Adrenal gland (tissue), 12 donors: ENCODE data around the gene CEP70. TPM values are rescaled to one million over a fixed set of nuclear protein-coding genes. Genes with fewer than 3 reads are reported as not detected.

Experiments used
- DNase-seq, 7 donors: peaks; one replicate each; pipeline ENCODE4 v3.0.0-alpha.2; 2019 to 2020
- H3K27ac ChIP-seq, 5 donors: fragments of 200-600 bp; sonication (generic) in 4 of 5; 1 replicate in 3 of 5; 2 replicates in 2 of 5; pipeline versions ENCODE4 v1.5.1 to v1.8.0; 2016 to 2020; ENCODE audit warnings: mild to moderate bottlenecking in 1 of 5
- H3K27me3 ChIP-seq: fragments of 200-600 bp; 2 replicates; pipeline ENCODE4 v1.8.0; 2021
- H3K36me3 ChIP-seq, 2 donors: fragments of 200-600 bp; replicated peaks in 1 of 2; 1 replicate in 1 of 2; 2 replicates in 1 of 2; pipeline versions ENCODE4 v1.5.1 to v1.8.0; 2018 to 2022
- H3K4me1 ChIP-seq, 2 donors: fragments of 200-600 bp; replicated peaks in 1 of 2; 1 replicate in 1 of 2; 2 replicates in 1 of 2; pipeline versions ENCODE4 v1.5.1 to v1.8.0; 2018 to 2021
- H3K4me3 ChIP-seq, 4 donors: fragments of 200-600 bp; sonication (generic) in 3 of 4; one replicate each; pipeline ENCODE4 v1.5.1; 2016 to 2018
- H3K9me3 ChIP-seq, 3 donors: fragments of 200-600 bp; sonication (generic) in 1 of 3; replicated peaks in 1 of 3; 1 replicate in 2 of 3; 2 replicates in 1 of 3; pipeline versions ENCODE4 v1.5.1 to v1.8.0; 2016 to 2021
- POLR2A ChIP-seq, 2 donors: fragments of 450-650 bp; IDR thresholded peaks; one replicate each; pipeline ENCODE4 v1.6.1; 2017; ENCODE audit warnings: antibody characterized with exemption in 2 of 2, mild to moderate bottlenecking in 2 of 2, moderate library complexity in 1 of 2
- WGBS, 4 donors: extraction: QIAGEN DNeasy Blood & Tissue Kit in 2 of 4; methylation state at CpG; one replicate each; pipeline versions ENCODE4 v1.1.5 to v1.1.7; 2013 to 2017; 5-methylcytosine and 5-hydroxymethylcytosine counted together
- intact Hi-C, 2 donors: fragments of 100-400 bp; cut with DNase I; formaldehyde crosslinking; loops; one replicate each; pipeline versions ENCODE4 v1.14.1 to v1.15.0; 2022 to 2023
- polyA plus RNA-seq, 3 donors: library from polyadenylated mRNA; stranded (reverse); fragments of 200-250 nt in 2 of 3; fragments of 350-450 nt in 1 of 3; fragmentation: Illumina TruSeq in 1 of 3; extraction: RNeasy Lipid Tissue Mini Kit (QIAGEN cat#74804) in 1 of 3; gene quantifications; one replicate each; pipeline ENCODE4 v1.2.3, GENCODE V29; 2013 to 2014
- total RNA-seq, 9 donors: library from RNA; depleted of rRNA in 4 of 9; stranded (reverse); fragments of >200 nt in 4 of 9; fragments of 120-200 nt in 1 of 9; fragmentation: NEBNext Ultra II Directional in 1 of 9; extraction: Animal tissue kit (Norgen Biotek cat#: 25700) in 1 of 9; gene quantifications; one replicate each; pipeline versions ENCODE4 v1.1.0 to v1.2.4, GENCODE V29; 2013 to 2023
- TF ChIP-seq, protein P1 (sequence below), 6 experiments: fragments of 450-650 bp in 4 of 6; fragments of 200-600 bp in 2 of 6; sonication (generic) in 1 of 6; IDR thresholded peaks; 1 replicate in 5 of 6; 2 replicates in 1 of 6; pipeline versions ENCODE4 v1.5.1 to v1.8.0; 2016 to 2021; ENCODE audit warnings: antibody characterized with exemption in 6 of 6, mild to moderate bottlenecking in 2 of 6, moderate library complexity in 1 of 6
- donor health status: healthy with polysubstance abuse.
- donor health status: Bipolar disorder and iron deficiency.
- donor health status: DM: yes; HTN: yes; CAD: no.
- donor health status: DM: no; HTN: no; CAD: no.
- donor health status: DM: no; HTN: no; CAD: no.
- donor health status: DM: yes; HTN: yes; CAD: no.

The CEP70 gene
- total and polyA plus RNA-seq, 12 donors: 7.8 to 26.9 (median 16.4) TPM

DNA sequence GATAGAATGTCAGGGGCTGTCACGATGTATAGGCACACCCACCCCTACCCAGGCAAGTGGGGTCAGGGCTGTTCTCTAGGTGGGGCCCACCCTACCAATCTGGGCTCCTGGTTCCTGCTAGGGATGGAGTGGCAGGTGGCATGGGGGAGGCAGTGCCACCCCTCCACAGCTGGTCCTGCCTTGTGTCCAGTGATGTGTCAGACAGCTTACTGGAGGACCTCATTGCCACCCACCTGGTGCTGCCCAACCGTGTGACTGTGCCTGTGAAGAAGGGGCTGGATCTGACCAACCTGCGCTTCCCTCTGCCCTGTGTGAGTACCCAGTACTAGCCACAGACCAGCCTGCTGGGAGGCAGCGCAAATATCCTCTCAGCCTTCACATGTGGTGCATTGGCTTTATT, 132.2 kb downstream of the CEP70 start:
- no peak for TF ChIP-seq POLR2A (IDR thresholded peaks at IDR 0.05)
- TF ChIP-seq, protein P1, sequence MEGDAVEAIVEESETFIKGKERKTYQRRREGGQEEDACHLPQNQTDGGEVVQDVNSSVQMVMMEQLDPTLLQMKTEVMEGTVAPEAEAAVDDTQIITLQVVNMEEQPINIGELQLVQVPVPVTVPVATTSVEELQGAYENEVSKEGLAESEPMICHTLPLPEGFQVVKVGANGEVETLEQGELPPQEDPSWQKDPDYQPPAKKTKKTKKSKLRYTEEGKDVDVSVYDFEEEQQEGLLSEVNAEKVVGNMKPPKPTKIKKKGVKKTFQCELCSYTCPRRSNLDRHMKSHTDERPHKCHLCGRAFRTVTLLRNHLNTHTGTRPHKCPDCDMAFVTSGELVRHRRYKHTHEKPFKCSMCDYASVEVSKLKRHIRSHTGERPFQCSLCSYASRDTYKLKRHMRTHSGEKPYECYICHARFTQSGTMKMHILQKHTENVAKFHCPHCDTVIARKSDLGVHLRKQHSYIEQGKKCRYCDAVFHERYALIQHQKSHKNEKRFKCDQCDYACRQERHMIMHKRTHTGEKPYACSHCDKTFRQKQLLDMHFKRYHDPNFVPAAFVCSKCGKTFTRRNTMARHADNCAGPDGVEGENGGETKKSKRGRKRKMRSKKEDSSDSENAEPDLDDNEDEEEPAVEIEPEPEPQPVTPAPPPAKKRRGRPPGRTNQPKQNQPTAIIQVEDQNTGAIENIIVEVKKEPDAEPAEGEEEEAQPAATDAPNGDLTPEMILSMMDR (IDR thresholded peaks at IDR 0.05): no peak
- peak in 1 of 7 donors; percentile 34 for DNase-seq
- intact Hi-C loops: no loop called here
- H3K27ac ChIP-seq: no peak overlapping the region
- no peaks in the 10 kb centered on the region for H3K36me3 ChIP-seq
- H3K4me1 ChIP-seq: no peaks in the 10 kb centered on the region
- no peak overlapping the region for H3K4me3 ChIP-seq
- WGBS, 4 donors: 75 to 90% (median 79%) methylated on average over 3 to 4 of the region's 4 CpGs
- H3K27me3 ChIP-seq: peaks cover 7% of the 10 kb centered on the region
- no peaks in the 10 kb centered on the region for H3K9me3 ChIP-seq

DNA sequence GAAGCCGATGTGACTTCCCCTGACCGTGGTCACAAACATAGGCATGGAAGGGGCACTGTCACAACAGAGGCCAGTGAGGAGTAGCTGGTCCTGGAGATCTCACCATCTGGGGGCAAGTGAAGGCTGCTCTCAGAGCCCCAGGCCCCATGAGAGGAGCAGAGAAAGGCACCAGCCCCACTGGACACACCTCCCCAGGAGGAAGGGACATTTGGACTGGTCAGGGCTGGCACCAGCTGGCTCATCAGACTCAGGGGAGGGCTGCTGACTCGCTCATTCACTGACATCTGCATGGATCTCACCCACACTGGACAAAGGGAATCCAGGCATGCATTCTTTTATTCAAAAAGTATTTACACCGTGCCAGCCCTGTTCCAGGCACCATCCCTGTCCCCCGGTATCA, 132.8 kb downstream of the CEP70 start:
- 64 to 79% (median 71%) methylated on average over 4 to 5 of the region's 5 CpGs for WGBS, 4 donors
- intact Hi-C loops: no loop called here
- Histone ChIP-seq H3K36me3 (no peaks in the 10 kb centered on the region), H3K27me3 (peaks cover 7% of the 10 kb centered on the region), H3K27ac (no peak overlapping the region), H3K4me3 (no peak overlapping the region), H3K9me3 (no peaks in the 10 kb centered on the region), H3K4me1 (no peaks in the 10 kb centered on the region)
- peak in 2 of 7 donors; percentile 8 to 18 for DNase-seq
- TF ChIP-seq, protein P1 (IDR thresholded peaks at IDR 0.05): no peak
- TF ChIP-seq POLR2A (IDR thresholded peaks at IDR 0.05): no peak

DNA sequence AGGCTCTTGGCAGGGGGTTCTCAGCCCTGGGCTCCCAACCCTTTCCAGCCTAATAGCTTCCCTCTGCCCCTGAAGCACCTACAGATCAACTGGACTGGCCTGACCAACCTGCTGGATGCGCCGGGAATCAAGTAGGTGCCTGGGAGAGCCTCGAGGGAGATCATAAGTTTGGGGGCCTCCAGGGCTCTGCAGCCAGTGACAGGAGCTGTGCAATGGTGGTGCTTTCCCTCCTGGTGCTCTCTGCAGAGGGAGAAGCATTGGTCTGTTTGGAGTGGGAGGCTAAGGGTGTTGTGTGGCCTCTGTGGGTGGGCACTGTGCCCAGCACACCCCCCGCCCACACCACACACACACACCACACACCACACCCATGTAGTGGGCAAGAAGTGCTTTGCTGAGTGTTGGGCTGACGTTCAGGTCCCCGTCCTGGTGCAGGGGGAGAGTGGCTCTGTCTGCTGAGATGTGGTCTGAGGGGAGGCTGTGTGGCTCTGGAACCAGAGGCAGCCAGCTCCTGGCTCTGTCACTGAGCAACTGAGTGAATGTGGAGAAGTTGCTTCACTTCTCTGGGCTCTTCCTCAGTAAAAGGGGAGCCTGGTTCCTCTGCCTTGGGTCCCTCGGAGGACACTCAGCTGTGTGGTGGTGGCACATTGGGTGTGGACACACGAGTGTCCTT, 133.4 kb downstream of the CEP70 start:
- H3K27ac ChIP-seq: no peak overlapping the region
- 63 to 83% (median 77%) methylated on average over 6 to 8 of the region's 8 CpGs for WGBS, 4 donors
- peaks cover 7% of the 10 kb centered on the region for H3K27me3 ChIP-seq
- TF ChIP-seq, protein P1 (IDR thresholded peaks at IDR 0.05): no peak
- no peak for TF ChIP-seq POLR2A (IDR thresholded peaks at IDR 0.05)
- H3K9me3 ChIP-seq: no peaks in the 10 kb centered on the region
- H3K36me3 ChIP-seq: no peaks in the 10 kb centered on the region
- intact Hi-C loops: no loop called here
- no peaks in the 10 kb centered on the region for H3K4me1 ChIP-seq
- H3K4me3 ChIP-seq: no peak overlapping the region
- peak in 2 of 7 donors; percentile 4 to 25 for DNase-seq

DNA sequence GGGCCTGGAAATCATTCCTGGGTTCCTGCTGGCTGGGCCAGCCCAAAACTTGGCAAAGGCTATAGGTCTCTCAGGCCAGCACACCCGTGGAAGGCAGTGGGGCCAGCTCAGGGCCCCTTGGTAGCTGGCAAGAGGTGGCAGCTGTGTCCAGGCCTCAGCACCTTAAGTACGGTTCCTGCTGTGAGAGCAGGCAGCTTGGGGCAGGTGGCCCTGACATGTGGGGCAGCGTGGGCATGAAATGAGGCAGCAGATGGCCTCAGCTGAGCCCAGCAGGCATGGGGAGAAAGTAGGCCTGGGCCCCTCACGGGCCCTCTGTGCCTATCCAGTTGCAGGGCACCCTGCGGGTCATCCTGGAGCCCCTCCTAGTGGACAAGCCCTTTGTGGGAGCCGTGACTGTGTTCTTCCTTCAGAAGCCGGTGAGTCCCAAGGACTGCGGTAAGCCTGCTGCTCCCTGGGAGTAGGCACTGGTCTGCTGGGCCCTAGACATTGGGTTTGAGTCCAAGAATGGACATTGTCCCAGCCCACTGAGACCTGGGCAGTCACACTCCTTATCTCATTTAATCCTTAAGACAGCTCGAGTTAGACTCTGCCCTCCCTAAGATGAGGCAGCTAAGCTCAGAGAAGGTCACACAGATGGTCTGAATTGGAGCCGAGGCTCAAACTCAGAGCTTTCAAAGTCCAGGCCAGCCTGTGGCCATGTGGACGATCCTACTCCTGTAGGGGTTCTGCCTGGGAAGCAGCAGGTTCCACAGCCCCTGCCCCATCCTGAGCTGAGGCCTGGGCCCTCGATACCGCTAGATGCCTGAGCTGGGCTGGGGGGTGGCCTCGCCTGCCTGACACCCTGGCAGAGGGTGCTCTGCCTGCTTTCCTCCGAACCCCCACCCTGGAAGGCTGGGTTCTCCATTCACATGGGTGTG, 134.2 kb downstream of the CEP70 start:
- no peak for TF ChIP-seq POLR2A (IDR thresholded peaks at IDR 0.05)
- TF ChIP-seq, protein P1 (IDR thresholded peaks at IDR 0.05): no peak
- WGBS, 4 donors: 81 to 94% (median 90%) methylated on average over 6 to 15 of the region's 15 CpGs
- H3K27ac ChIP-seq: no peak overlapping the region
- no peaks in the 10 kb centered on the region for H3K4me1 ChIP-seq
- no peaks in the 10 kb centered on the region for H3K9me3 ChIP-seq
- DNase-seq: peak in 2 of 7 donors; percentile 5 to 21
- peaks cover 7% of the 10 kb centered on the region for H3K27me3 ChIP-seq
- no peaks in the 10 kb centered on the region for H3K36me3 ChIP-seq
- H3K4me3 ChIP-seq: no peak overlapping the region
- intact Hi-C loops: no loop called here
